GM20431 (cell line): ENCODE measurements around the gene RSPH1.

ENCODE experiments used
- in situ Hi-C: fragments of 300-500 bp; cut with MseI, MboI; formaldehyde crosslinking; loops from one replicate; pipeline ENCODE4 v1.15.0; 2020; ENCODE audit warnings: low sequenced_read_pairs; ENCODE audit not compliant: unreplicated experiment

RSPH1 gene

GRCh38 chr21:42496120-42496838, at the start of gene RSPH1:
TSS of gene RSPH1 (minus strand) at chr21:42496224. CDS start at chr21:42496186, 38 bp downstream.
- in situ Hi-C loops, result no loop called here

- in situ Hi-C loops, result no loop called here
These were observed 49.7 kb upstream of the RSPH1 start for GRCh38 chr21:42545745-42546144.

- in situ Hi-C loops, result no loop called here
These were observed 49.3 kb upstream of the RSPH1 start for GRCh38 chr21:42545317-42545716.

DNA sequence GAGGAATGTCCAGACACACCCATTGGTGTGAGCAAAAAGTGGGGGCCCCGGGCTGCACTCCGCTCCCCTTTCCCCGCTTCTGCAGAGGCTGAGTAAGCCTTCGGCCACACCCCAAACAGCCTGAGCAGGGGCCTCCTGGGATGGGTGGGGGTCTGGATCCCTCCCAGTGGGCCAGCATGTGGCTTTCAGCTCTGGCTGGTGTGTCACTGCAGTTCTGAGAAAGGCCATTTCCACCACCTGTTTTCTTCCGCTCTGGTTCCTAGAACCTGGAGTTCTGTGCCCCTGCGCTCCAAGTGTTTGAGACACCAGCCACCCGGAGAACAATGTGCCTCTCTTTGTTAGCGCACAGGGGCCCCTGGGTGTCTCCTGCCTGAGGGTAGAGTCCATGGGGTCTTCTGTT, 48.5 kb upstream of the RSPH1 start:
- in situ Hi-C loops, result no loop called here

- in situ Hi-C loops, result no loop called here
These were observed 47.3 kb upstream of the RSPH1 start for GRCh38 chr21:42543106-42543847.

GRCh38 chr21:42542596-42542995, 46.6 kb upstream of the RSPH1 start:
- in situ Hi-C loops, result no loop called here

GRCh38 chr21:42542196-42542595, 46.2 kb upstream of the RSPH1 start:
- in situ Hi-C loops, result no loop called here

- in situ Hi-C loops, result no loop called here
These were observed 45.6 kb upstream of the RSPH1 start for GRCh38 chr21:42541618-42542017.

GRCh38 chr21:42541174-42541573, 45.1 kb upstream of the RSPH1 start:
- in situ Hi-C loops, result no loop called here

DNA sequence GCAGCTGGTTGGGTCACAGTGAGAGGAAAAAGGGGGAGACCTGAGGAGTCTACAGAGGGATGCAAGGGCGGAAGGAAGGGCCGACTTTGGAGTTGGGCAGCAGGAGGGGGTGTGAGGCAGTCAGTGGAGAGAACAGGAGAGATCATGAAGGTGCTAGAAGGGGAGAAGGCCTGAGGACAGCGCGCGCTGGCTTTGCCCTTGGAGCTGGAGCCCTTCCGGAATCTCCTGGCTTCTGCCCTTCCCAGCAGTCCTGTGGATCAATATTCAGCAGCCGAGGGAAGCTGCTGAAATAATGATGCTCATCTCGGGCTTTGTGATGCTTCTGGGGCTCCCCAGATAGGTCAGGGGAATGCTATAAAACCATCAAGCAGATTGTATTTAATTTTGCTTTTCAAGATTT, 44.4 kb upstream of the RSPH1 start:
- in situ Hi-C loops, result no loop called here

GRCh38 chr21:42539931-42540343, 43.9 kb upstream of the RSPH1 start:
- in situ Hi-C loops, result no loop called here

DNA sequence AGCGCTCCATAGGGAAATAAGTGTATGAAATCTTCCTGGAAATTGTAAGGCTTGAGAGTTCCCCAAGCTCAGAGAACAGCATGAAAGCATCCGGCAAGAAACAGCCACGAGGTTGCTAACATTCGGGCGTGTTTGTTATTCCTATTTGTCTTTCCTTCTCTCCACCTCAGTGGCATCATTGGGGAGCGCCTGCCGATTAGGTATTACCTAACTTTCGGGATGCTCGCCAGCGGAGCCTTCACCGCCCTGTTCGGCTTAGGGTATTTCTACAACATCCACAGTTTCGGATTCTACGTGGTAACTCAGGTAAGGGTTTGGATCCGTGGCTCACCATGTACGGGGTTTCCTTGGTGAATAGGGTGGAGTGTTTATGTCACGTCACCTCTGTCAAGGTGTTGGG, 43.3 kb upstream of the RSPH1 start:
- in situ Hi-C loops, result no loop called here

DNA sequence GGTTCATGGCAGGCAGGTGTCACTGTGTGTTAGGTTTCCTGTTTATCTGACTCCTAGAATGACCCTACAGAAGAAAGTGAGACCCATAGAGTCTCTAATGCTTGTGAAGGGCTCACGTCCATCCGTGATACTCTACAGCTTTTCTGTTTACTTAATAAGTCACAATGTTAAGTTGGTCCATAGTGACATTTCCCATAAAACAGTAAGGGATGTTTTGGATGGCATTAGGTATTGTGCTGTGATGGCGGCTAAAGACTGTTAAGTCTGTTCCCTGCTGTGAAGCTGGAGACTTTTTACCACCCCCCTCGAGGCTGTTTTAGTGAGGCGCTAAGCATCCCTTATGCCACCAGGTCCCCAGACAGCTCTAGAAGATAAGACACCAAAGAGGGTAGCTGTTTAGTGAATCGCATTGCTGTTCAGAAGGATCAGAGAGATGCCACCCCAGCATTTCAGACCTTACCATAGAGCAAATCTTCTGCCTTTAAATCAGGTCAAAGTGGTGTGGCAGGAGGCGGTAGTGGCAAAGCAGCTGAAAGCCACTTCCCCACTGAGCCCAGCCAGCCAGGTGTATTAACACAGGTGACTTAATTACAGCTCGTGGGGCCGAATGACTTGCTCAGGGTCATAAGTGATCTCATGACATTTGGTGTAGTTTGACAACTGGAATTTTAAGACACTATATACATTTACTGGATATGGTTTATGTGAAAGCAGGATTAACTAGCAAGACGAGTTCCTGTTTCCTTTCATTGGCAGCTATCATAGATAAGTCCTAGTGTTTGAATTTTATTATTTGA, 42.7 kb upstream of the RSPH1 start:
- in situ Hi-C loops, result no loop called here

GRCh38 chr21:42537106-42537742, 41.2 kb upstream of the RSPH1 start:
- in situ Hi-C loops, result no loop called here

DNA sequence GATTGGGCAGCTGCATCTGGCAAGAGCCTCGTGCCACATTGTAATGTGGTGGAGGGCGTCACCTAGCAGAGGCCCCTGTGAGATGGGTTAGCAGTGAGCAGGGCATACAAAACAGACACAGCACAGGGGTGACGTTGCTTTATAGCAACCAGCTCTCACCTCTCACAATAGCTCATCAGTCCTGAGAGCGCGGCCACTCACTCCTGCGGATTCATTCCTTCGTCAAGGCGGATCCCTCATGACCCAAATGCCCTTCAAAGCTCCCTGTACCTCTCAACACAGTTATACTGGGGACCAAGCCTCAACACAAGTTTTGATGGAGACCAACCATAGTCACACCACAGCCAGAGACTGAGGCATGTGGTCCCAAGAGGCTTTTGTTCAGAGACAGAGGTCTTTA, 40.6 kb upstream of the RSPH1 start:
- in situ Hi-C loops, result no loop called here

GRCh38 chr21:42535602-42536171, 39.7 kb upstream of the RSPH1 start:
- in situ Hi-C loops, result no loop called here

GRCh38 chr21:42534421-42535378, 38.7 kb upstream of the RSPH1 start:
- in situ Hi-C loops, result no loop called here

GRCh38 chr21:42533963-42534355, 37.9 kb upstream of the RSPH1 start:
- in situ Hi-C loops, result no loop called here
